Nucleus accumbens (tissue), 56 donors: ENCODE results near the gene GAS2L1.

Experiments used
- DNase-seq, 56 donors: peaks; one replicate each; lab custom pipeline; 2025; lab: John Stamatoyannopoulos, UW

The GAS2L1 gene

GRCh38 chr22:29323641-29324040, 17.2 kb downstream of the GAS2L1 start:
- no peak for DNase-seq

GRCh38 chr22:29325356-29325755, 18.9 kb downstream of the GAS2L1 start:
- no peak for DNase-seq

GRCh38 chr22:29325785-29326315, 19.4 kb downstream of the GAS2L1 start:
- DNase-seq, result peak in 1 of 56 donors; percentile 19

- DNase-seq, result no peak
Measured at GRCh38 chr22:29326481-29326880, 20.0 kb downstream of the GAS2L1 start.

- DNase-seq, result no peak
Measured at GRCh38 chr22:29327089-29327764, 20.8 kb downstream of the GAS2L1 start.

GRCh38 chr22:29328055-29328454, 21.6 kb downstream of the GAS2L1 start:
- no peak for DNase-seq

GRCh38 chr22:29328566-29329500, 22.4 kb downstream of the GAS2L1 start:
- DNase-seq, result peak in 31 of 56 donors; percentile 19 to 78 (median 49)

- DNase-seq, result no peak
Measured at GRCh38 chr22:29329581-29329980, 23.1 kb downstream of the GAS2L1 start.

- no peak for DNase-seq
Measured at GRCh38 chr22:29330291-29330690, 23.8 kb downstream of the GAS2L1 start.

GRCh38 chr22:29330753-29331152, 24.3 kb downstream of the GAS2L1 start:
- peak in 9 of 56 donors; percentile 17 to 45 (median 30) for DNase-seq

- peak in 1 of 56 donors; percentile 45 for DNase-seq
Measured at GRCh38 chr22:29331213-29331612, 24.8 kb downstream of the GAS2L1 start.

GRCh38 chr22:29331658-29332300, 25.3 kb downstream of the GAS2L1 start:
- DNase-seq, result no peak

GRCh38 chr22:29332886-29333496, 26.5 kb downstream of the GAS2L1 start:
- no peak for DNase-seq

- DNase-seq, result no peak
Measured at GRCh38 chr22:29334148-29334547, 27.7 kb downstream of the GAS2L1 start.

GRCh38 chr22:29334696-29335344, 28.4 kb downstream of the GAS2L1 start:
- DNase-seq, result no peak

- no peak for DNase-seq
Measured at GRCh38 chr22:29335656-29336055, 29.2 kb downstream of the GAS2L1 start.

- no peak for DNase-seq
Measured at GRCh38 chr22:29336751-29337490, 30.5 kb downstream of the GAS2L1 start.

GRCh38 chr22:29337631-29338284, 31.3 kb downstream of the GAS2L1 start:
- DNase-seq, result no peak

GRCh38 chr22:29338398-29338797, 31.9 kb downstream of the GAS2L1 start:
- peak in 3 of 56 donors; percentile 21 to 61 (median 41) for DNase-seq
